GM19239 (cell line): Measurements from ENCODE around the gene ZNF783.
"Not testable (repeated sequence)": the region's sequence is repeated elsewhere in the genome, so short reads cannot be mapped to it uniquely, and the experiment has no call there.

Experiments
- DNase-seq: peaks from one replicate; pipeline ENCODE4 v3.0.0; 2011; ENCODE audit warnings: low spot score; ENCODE audit not compliant: insufficient read length
- FAIRE-seq: peaks from 2 replicates; lab custom pipeline; 2011; peaks lifted over from hg19 to GRCh38; lab: Jason Lieb, UNC

Gene ZNF783

GRCh38 chr7:149261829-149262617 lies at the start of gene ZNF783:
ZNF783 (plus strand) TSS chr7:149262196; CDS start chr7:149262334, 138 bp downstream.
- no peak for FAIRE-seq
- peak; percentile 93 for DNase-seq

- FAIRE-seq (no peak), DNase-seq (no peak)
Measured at GRCh38 chr7:149214020-149214720, 47.8 kb upstream of the ZNF783 start.

GRCh38 chr7:149216402-149216801 lies 45.6 kb upstream of the ZNF783 start:
- FAIRE-seq (no peak), DNase-seq (no peak)

DNA sequence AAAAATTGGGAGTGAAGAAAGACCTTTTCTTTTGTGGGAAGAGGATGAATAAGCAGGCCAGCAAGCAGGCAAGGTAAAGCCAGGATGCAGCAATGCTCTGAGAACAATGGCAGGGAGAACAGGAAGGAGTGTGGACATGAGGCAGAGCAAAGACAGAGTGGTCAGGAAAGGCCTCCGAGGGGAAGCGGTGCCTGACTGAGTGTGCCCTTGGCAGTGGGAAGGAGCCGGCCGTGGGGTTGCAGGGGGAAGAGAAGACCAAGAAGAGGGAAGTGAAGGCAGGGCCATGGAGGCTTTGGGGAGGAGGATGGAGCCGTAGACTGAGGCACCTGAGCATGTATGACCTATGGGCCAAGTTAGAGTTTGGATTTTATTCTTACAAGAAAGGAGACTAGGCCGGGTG lies 44.4 kb upstream of the ZNF783 start:
- DNase-seq (no peak), FAIRE-seq (no peak)

GRCh38 chr7:149218469-149219420 lies 43.3 kb upstream of the ZNF783 start:
- DNase-seq (no peak), FAIRE-seq (no peak)

GRCh38 chr7:149220534-149220933 lies 41.5 kb upstream of the ZNF783 start:
- no peak for DNase-seq
- no peak for FAIRE-seq

DNA sequence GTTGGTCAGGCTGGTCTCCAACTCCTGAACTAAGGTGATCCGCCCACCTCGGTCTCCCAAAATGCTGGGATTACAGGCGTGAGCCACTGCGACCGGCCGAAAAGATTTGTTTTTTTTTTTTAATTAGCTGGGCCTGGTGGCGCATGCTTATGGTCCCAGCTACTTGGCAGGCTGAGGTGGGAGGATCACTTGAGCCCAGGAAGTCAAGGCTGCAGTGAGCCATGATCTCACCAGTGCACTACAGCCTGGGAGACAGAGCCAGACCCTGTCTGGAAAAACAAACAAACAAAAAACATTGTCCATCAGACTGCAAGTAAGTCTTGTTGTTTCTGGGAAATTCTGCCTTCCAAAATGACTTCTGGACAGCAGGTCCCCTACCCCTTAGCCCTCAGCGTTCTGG lies 38.8 kb upstream of the ZNF783 start:
- FAIRE-seq (no peak), DNase-seq (no peak)

DNA sequence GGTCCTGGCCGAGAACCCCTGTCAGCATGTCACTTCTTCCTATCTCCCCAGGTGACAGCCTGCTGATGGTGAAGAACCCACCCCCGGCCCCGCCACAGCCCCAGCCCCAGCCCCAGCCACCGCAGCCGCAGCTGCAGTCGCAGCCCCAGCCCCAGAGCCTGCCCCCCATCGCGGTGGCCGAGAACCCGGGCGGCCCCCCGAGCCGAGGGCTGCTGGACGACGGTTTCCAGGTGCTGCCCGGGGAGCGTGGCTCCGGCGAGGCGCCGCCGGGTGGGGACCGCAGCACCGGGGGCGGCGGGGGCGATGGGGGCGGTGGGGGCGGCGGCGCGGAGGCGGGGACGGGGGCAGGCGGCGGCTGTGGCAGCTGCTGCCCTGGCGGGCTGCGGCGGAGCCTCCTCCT lies 38.2 kb upstream of the ZNF783 start:
- DNase-seq (no peak), FAIRE-seq (no peak)

DNA sequence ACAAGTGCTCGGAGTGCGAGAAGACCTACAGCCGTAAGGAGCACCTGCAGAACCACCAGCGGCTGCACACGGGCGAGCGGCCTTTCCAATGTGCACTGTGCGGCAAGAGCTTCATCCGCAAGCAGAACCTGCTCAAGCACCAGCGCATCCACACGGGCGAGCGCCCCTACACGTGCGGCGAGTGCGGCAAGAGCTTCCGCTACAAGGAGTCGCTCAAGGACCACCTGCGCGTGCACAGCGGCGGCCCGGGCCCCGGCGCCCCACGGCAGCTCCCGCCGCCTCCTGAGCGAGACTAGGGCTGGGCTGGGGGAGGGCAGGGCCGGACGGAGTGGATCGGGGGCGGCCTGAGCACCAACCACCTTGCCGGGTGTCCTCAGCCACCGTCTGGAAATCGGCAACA lies 37.6 kb upstream of the ZNF783 start:
- FAIRE-seq: no peak
- no peak for DNase-seq

DNA sequence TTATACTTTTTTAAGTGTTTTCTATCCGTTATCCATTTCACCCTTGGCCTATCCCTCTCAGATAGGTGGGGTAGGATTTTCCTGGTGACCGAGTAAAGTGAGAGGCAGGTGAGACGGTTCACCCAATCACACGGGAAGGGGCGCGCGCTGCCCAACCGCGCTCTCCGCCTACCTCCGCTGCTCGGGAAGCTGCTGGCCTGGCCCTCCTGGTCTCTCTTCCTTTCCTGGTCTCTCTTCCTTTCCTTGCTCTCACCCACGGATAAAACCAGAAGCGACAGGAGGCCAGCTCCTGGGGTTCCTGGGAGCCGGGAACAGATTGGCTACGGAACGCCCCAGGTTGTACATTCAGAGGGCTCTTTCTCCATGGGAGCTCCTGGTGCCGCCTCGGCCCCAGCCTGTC lies 36.9 kb upstream of the ZNF783 start:
- DNase-seq (no peak), FAIRE-seq (no peak)

DNA sequence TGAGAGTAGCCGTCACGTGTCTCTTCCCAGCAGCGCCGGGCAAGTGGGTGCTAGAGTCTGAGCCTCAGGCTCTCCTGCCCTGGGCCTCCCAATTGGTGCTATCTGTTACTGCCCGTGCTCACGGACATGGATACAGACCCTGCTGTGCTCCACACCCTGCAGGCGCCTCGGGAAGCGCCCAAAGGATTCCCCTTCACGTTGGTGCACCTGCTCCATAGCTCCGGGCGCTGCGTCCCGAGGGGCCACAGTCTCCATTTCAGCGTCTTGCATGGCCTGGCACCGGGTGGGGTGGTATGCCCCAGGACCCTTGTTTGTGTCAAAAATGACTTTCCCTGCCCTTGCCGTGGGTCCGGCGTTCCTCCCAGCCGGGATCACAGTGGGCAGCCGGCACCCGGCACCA lies 36.3 kb upstream of the ZNF783 start:
- FAIRE-seq (no peak), DNase-seq (no peak)

- FAIRE-seq, DNase-seq: not testable (repeated sequence)
Measured at GRCh38 chr7:149226366-149226765, 35.6 kb upstream of the ZNF783 start.

- FAIRE-seq: no peak
- DNase-seq: no peak
Measured at GRCh38 chr7:149226840-149227494, 35.0 kb upstream of the ZNF783 start.

- no peak for DNase-seq
- no peak for FAIRE-seq
Measured at GRCh38 chr7:149228831-149229471, 33.0 kb upstream of the ZNF783 start.

DNA sequence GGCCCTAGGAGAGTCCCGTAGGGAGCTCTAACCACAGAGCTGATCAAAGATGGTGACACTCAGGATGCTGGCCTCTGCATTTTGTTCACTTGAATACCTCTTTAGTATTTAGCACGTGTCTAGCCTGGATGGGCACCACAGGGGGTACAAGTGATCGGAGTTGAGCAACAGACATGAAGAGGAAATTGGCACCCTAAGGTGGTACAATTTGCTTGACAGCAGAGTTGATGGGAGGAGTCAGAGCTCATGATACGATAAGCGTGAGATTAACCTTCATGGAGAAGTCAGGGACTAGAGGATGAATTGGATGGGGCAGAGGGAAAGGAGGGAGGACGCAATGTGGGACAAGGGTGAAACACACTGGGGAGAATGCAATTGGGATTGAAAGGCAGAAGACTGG lies 32.5 kb upstream of the ZNF783 start:
- no peak for FAIRE-seq
- no peak for DNase-seq

DNA sequence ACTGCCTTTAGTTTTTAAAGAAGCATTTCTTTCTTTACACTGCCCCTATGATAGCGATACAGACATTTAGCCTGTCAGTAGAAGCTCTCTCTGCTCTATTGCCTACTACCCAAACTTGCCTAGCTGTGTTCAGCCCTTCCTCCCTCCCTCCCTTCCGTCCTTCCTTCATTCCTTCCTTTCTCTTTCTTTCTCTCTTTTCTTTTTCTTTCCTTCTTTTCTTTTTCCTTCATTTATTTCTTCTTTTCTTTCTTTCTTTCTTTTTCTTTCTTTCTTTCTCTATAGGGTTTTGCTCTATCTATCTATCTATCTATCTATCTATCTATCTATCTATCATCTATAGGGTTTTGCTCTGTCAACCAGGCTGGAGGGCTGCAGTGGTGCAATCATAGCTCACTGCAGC lies 29.6 kb upstream of the ZNF783 start:
- no peak for DNase-seq
- no peak for FAIRE-seq

GRCh38 chr7:149233655-149234204 lies 28.3 kb upstream of the ZNF783 start:
- DNase-seq, FAIRE-seq: not testable (repeated sequence)

- DNase-seq (no peak), FAIRE-seq (no peak)
Measured at GRCh38 chr7:149237502-149237901, 24.5 kb upstream of the ZNF783 start.

GRCh38 chr7:149238051-149238450 lies 23.9 kb upstream of the ZNF783 start:
- FAIRE-seq (no peak), DNase-seq (no peak)
